SK-N-SH treated with all-trans-retinoic acid at 6 μM for 48 hours (cell line): ENCODE data around the gene KDM6B.

ENCODE experiments used
- ATAC-seq: fragments of 200-7000 bp; cut with Tn5 transposase; 3 replicates; pipeline ENCODE4 v1.9.1; 2020; ENCODE audit warnings: mild to moderate bottlenecking, moderate library complexity
- ARNTL ChIP-seq: fragments of 450-650 bp; formaldehyde crosslinking; IDR thresholded peaks from 2 replicates; pipeline ENCODE4 v1.5.0; 2020; ENCODE audit warnings: low read depth, mild to moderate bottlenecking, moderate library complexity, borderline replicate concordance
- BACH2 ChIP-seq: fragments of 250-450 bp; sonication (Bioruptor Pico); IDR thresholded peaks from 2 replicates; pipeline ENCODE4 v1.9.0; 2021; ENCODE audit warnings: mild to moderate bottlenecking, borderline replicate concordance
- CSDC2 ChIP-seq: fragments of 250-450 bp; sonication (Bioruptor Pico); IDR thresholded peaks from 2 replicates; pipeline ENCODE4 v1.5.0; 2020; ENCODE audit warnings: mild to moderate bottlenecking, moderate library complexity
- GLIS3 ChIP-seq: fragments of 250-450 bp; sonication (Bioruptor Pico); IDR thresholded peaks from 2 replicates; pipeline ENCODE4 v1.5.0; 2020; ENCODE audit warnings: mild to moderate bottlenecking, moderate library complexity
- ISL1 ChIP-seq: fragments of 250-450 bp; sonication (Bioruptor Pico); IDR thresholded peaks from 2 replicates; pipeline ENCODE4 v2.1.2; 2022; ENCODE audit warnings: mild to moderate bottlenecking, moderate library complexity
- PPARA ChIP-seq: fragments of 250-450 bp; sonication (Bioruptor Pico); IDR thresholded peaks from 2 replicates; pipeline ENCODE4 v1.5.0; 2020; ENCODE audit warnings: mild to moderate bottlenecking, borderline replicate concordance
- RARB ChIP-seq: fragments of 250-450 bp; sonication (Bioruptor Pico); IDR thresholded peaks from 2 replicates; pipeline ENCODE4 v1.8.0; 2021; ENCODE audit warnings: mild to moderate bottlenecking, moderate library complexity
- SNAI2 ChIP-seq: fragments of 250-450 bp; sonication (Bioruptor Pico); IDR thresholded peaks from 2 replicates; pipeline ENCODE4 v1.5.0; 2020; ENCODE audit warnings: mild to moderate bottlenecking, moderate library complexity
- TCF4 ChIP-seq: fragments of 250-450 bp; sonication (Bioruptor Pico); IDR thresholded peaks from 2 replicates; pipeline ENCODE4 v1.8.0; 2021; ENCODE audit warnings: mild to moderate bottlenecking, moderate library complexity, borderline replicate concordance
- TOX ChIP-seq: fragments of 250-450 bp; sonication (Bioruptor Pico); IDR thresholded peaks from 2 replicates; pipeline ENCODE4 v1.8.0; 2021; ENCODE audit warnings: mild to moderate bottlenecking, moderate library complexity, borderline replicate concordance
- TSHZ2 ChIP-seq: fragments of 250-450 bp; sonication (Bioruptor Pico); IDR thresholded peaks from 2 replicates; pipeline ENCODE4 v1.5.0; 2020; ENCODE audit warnings: mild to moderate bottlenecking, moderate library complexity
- ZC3H10 ChIP-seq: fragments of 250-450 bp; sonication (Bioruptor Pico); IDR thresholded peaks from 2 replicates; pipeline ENCODE4 v1.5.1; 2021; ENCODE audit warnings: mild to moderate bottlenecking, moderate library complexity
- ZFP3 ChIP-seq: fragments of 250-450 bp; sonication (Bioruptor Pico); IDR thresholded peaks from 2 replicates; pipeline ENCODE4 v1.5.0; 2020; ENCODE audit warnings: mild to moderate bottlenecking, moderate library complexity
- ZFP30 ChIP-seq: fragments of 450-650 bp; formaldehyde crosslinking; IDR thresholded peaks from 2 replicates; pipeline ENCODE4 v1.5.0; 2022; ENCODE audit warnings: mild to moderate bottlenecking, moderate library complexity
- ZNF565 ChIP-seq: fragments of 450-650 bp; formaldehyde crosslinking; conservative IDR thresholded peaks from 2 replicates; pipeline ENCODE4 v1.5.0; 2020; ENCODE audit warnings: low read depth, mild to moderate bottlenecking, moderate library complexity
- ZNF70 ChIP-seq: fragments of 450-650 bp; formaldehyde crosslinking; IDR thresholded peaks from 2 replicates; pipeline ENCODE4 v1.5.0; 2020; ENCODE audit warnings: mild to moderate bottlenecking, moderate library complexity
- ZNF8 ChIP-seq: fragments of 450-650 bp; formaldehyde crosslinking; IDR thresholded peaks from 2 replicates; pipeline ENCODE4 v1.5.0; 2020; ENCODE audit warnings: mild to moderate bottlenecking, moderate library complexity
- TF ChIP-seq, protein P1 (sequence below): fragments of 250-450 bp; sonication (Bioruptor Pico); IDR thresholded peaks from 2 replicates; pipeline ENCODE4 v1.8.0; 2021; ENCODE audit warnings: low read depth, mild to moderate bottlenecking, moderate library complexity, borderline replicate concordance
- TF ChIP-seq, protein P2 (sequence below): fragments of 250-450 bp; sonication (Bioruptor Pico); IDR thresholded peaks from 2 replicates; pipeline ENCODE4 v1.8.0; 2020; ENCODE audit warnings: mild to moderate bottlenecking, moderate library complexity, borderline replicate concordance
- TF ChIP-seq, protein P3 (sequence below): fragments of 250-450 bp; sonication (Bioruptor Pico); IDR thresholded peaks from 2 replicates; pipeline ENCODE4 v1.5.1; 2020; ENCODE audit warnings: low read depth, mild to moderate bottlenecking, moderate library complexity
- TF ChIP-seq, protein P4 (sequence below): fragments of 250-450 bp; sonication (Bioruptor Pico); IDR thresholded peaks from 2 replicates; pipeline ENCODE4 v1.5.1; 2021; ENCODE audit warnings: mild to moderate bottlenecking, moderate library complexity

Gene KDM6B

DNA sequence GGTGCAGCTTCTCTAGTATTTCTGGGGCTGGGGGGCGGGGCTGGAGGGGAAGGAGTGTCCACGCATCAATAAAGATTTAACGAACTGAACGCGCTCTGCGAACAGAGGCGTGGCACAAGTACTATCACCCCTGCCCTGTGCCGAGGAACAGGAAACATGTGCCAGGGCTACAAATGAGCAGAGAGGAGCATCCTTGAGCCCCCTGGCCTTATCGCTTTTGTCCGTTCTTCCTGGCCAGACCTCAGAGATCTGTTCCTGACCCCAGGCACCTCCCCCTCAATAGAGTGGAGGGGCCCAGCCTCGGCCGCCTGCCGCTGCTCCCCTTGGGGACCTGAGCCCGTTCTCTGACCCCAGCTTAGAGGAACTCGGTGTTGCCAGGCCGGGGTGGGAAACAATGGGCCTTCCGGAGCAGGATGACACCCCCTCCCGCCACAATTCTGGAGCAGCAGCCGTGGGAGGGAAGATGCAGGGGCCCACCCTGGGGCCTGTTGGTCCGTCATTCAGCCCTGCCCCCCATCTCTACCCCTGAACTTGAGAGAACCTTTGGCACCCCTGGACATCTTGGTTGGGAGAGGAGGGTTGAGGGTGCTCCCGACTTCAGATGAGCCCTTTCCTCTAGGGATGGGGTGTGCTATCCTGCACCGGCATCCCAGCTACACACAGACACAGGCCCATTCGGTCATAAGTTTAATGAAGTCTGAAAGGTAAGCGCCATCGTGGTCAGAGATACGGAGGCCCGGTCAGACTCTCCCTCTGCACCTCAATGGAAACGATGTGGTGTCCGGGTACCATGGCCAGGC is 22.2 kb downstream of the KDM6B start:
- no peak for ATAC-seq
- TF ChIP-seq, protein P1, sequence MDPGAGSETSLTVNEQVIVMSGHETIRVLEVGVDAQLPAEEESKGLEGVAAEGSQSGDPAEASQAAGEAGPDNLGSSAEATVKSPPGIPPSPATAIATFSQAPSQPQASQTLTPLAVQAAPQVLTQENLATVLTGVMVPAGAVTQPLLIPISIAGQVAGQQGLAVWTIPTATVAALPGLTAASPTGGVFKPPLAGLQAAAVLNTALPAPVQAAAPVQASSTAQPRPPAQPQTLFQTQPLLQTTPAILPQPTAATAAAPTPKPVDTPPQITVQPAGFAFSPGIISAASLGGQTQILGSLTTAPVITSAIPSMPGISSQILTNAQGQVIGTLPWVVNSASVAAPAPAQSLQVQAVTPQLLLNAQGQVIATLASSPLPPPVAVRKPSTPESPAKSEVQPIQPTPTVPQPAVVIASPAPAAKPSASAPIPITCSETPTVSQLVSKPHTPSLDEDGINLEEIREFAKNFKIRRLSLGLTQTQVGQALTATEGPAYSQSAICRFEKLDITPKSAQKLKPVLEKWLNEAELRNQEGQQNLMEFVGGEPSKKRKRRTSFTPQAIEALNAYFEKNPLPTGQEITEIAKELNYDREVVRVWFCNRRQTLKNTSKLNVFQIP (CRISPR knock-in tag): no peak
- TF ChIP-seq GLIS3 (CRISPR knock-in tag): peak; percentile 24; the same call in 1 of the 2 replicates
- no peak for TF ChIP-seq TCF4 (CRISPR knock-in tag)

GRCh38 chr17:7856811-7857712 is 23.0 kb downstream of the KDM6B start, which contains the start of gene NAA38:
NAA38 (minus strand) TSS chr17:7857559; CDS start chr17:7857463, 96 bp downstream.
- no peak for TF ChIP-seq ZNF8 (CRISPR knock-in tag)
- no peak for TF ChIP-seq SNAI2 (CRISPR knock-in tag)
- no peak for TF ChIP-seq ZNF565 (CRISPR knock-in tag)
- no peak for TF ChIP-seq TOX (CRISPR knock-in tag)
- peak; percentile 63 for TF ChIP-seq ZFP3 (CRISPR knock-in tag)
- peak; percentile 73 for TF ChIP-seq TSHZ2 (CRISPR knock-in tag)
- no peak for TF ChIP-seq TCF4 (CRISPR knock-in tag)
- TF ChIP-seq, protein P2, sequence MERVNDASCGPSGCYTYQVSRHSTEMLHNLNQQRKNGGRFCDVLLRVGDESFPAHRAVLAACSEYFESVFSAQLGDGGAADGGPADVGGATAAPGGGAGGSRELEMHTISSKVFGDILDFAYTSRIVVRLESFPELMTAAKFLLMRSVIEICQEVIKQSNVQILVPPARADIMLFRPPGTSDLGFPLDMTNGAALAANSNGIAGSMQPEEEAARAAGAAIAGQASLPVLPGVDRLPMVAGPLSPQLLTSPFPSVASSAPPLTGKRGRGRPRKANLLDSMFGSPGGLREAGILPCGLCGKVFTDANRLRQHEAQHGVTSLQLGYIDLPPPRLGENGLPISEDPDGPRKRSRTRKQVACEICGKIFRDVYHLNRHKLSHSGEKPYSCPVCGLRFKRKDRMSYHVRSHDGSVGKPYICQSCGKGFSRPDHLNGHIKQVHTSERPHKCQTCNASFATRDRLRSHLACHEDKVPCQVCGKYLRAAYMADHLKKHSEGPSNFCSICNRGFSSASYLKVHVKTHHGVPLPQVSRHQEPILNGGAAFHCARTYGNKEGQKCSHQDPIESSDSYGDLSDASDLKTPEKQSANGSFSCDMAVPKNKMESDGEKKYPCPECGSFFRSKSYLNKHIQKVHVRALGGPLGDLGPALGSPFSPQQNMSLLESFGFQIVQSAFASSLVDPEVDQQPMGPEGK: no peak
- no peak for TF ChIP-seq PPARA (CRISPR knock-in tag)
- peak; percentile 57; the same call in 1 of the 2 replicates for TF ChIP-seq GLIS3 (CRISPR knock-in tag)
- TF ChIP-seq ZNF70 (CRISPR knock-in tag): no peak
- no peak for TF ChIP-seq ARNTL
- TF ChIP-seq CSDC2 (CRISPR knock-in tag): 0 out of 2 replicates have a peak, but pooled peaks have one; percentile 56
- TF ChIP-seq ZFP30: no peak
- no peak for TF ChIP-seq RARB
- TF ChIP-seq ISL1: no peak
- TF ChIP-seq, protein P1 (CRISPR knock-in tag): no peak
- TF ChIP-seq, protein P3, sequence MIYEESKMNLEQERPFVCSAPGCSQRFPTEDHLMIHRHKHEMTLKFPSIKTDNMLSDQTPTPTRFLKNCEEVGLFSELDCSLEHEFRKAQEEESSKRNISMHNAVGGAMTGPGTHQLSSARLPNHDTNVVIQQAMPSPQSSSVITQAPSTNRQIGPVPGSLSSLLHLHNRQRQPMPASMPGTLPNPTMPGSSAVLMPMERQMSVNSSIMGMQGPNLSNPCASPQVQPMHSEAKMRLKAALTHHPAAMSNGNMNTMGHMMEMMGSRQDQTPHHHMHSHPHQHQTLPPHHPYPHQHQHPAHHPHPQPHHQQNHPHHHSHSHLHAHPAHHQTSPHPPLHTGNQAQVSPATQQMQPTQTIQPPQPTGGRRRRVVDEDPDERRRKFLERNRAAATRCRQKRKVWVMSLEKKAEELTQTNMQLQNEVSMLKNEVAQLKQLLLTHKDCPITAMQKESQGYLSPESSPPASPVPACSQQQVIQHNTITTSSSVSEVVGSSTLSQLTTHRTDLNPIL (CRISPR knock-in tag): no peak
- no peak for TF ChIP-seq BACH2 (CRISPR knock-in tag)
- TF ChIP-seq, protein P4, sequence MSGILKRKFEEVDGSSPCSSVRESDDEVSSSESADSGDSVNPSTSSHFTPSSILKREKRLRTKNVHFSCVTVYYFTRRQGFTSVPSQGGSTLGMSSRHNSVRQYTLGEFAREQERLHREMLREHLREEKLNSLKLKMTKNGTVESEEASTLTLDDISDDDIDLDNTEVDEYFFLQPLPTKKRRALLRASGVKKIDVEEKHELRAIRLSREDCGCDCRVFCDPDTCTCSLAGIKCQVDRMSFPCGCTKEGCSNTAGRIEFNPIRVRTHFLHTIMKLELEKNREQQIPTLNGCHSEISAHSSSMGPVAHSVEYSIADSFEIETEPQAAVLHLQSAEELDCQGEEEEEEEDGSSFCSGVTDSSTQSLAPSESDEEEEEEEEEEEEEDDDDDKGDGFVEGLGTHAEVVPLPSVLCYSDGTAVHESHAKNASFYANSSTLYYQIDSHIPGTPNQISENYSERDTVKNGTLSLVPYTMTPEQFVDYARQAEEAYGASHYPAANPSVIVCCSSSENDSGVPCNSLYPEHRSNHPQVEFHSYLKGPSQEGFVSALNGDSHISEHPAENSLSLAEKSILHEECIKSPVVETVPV: no peak
- TF ChIP-seq ZC3H10 (CRISPR knock-in tag): no peak
- ATAC-seq: peak; percentile 90
